ENCODE data around the gene GDPGP1. TPM values are rescaled to one million over a fixed set of nuclear protein-coding genes. Genes with fewer than 3 reads are reported as not detected.

Gene GDPGP1
- total and polyA plus RNA-seq, 9 of the 15 experiments (the other 6 are each of a cell fraction or from before 2014, with no cell fraction given): 0.78 to 6.1 (median 2.8) TPM

DNA sequence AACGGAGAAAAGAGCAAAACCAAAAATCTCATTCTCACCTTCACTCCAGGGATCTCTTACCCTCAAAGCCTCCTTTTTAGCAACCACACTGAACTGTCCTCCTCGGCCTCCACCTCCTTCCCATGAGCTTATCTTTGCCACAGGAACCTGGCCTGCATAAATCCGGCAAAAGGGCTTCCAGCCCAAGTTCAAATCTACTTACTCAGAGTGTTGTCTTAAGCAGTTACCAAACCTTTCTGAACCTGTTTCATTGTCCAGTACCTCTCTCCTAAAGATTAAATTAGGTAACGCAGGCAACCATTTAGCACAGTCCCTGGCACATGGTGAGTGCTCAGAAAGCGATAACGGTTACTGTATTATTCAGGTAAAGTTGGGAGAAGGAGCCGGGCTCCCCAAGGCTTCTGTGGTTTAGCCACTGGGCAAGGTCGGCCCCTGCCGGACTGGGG is 1.0 kb upstream of the GDPGP1 start (continued):
- TF ChIP-seq ZNF121 (CRISPR knock-in tag; conservative IDR thresholded peaks at IDR 0.05) (no peak), YBX1 (IDR thresholded peaks at IDR 0.05) (no peak), ZNF584 (CRISPR knock-in tag; IDR thresholded peaks at IDR 0.05; ENCODE audit: low read depth) (no peak), HMG20B (CRISPR knock-in tag; IDR thresholded peaks at IDR 0.05) (no peak), MBD1 (CRISPR knock-in tag; IDR thresholded peaks at IDR 0.05) (no peak), NR2F6 (CRISPR knock-in tag; IDR thresholded peaks at IDR 0.05) (no peak), RB1 (IDR thresholded peaks at IDR 0.05; ENCODE audit: low read depth) (peak; percentile 40; the same call in 1 of the 2 replicates), SREBF2 (CRISPR knock-in tag; IDR thresholded peaks at IDR 0.05) (no peak), SRSF9 (IDR thresholded peaks at IDR 0.05; ENCODE audit: borderline replicate concordance, low read depth, low read length) (no peak), STAT5A (IDR thresholded peaks at IDR 0.05; ENCODE audit: borderline replicate concordance, low read length) (no peak), SRSF3 (IDR thresholded peaks at IDR 0.05; ENCODE audit: insufficient read depth, low read length) (no peak), ZNF766 (CRISPR knock-in tag; conservative IDR thresholded peaks at IDR 0.05) (no peak), ZNF830 (CRISPR knock-in tag; IDR thresholded peaks at IDR 0.05) (no peak), DEAF1 (CRISPR knock-in tag; IDR thresholded peaks at IDR 0.05) (0 out of 2 replicates have a peak, but pooled peaks have one; percentile 28), ZNF224 (CRISPR knock-in tag; IDR thresholded peaks at IDR 0.05) (no peak)
- TF ChIP-seq, protein P1, sequence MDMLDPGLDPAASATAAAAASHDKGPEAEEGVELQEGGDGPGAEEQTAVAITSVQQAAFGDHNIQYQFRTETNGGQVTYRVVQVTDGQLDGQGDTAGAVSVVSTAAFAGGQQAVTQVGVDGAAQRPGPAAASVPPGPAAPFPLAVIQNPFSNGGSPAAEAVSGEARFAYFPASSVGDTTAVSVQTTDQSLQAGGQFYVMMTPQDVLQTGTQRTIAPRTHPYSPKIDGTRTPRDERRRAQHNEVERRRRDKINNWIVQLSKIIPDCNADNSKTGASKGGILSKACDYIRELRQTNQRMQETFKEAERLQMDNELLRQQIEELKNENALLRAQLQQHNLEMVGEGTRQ (CRISPR knock-in tag; IDR thresholded peaks at IDR 0.05): no peak
- TF ChIP-seq, protein P2, sequence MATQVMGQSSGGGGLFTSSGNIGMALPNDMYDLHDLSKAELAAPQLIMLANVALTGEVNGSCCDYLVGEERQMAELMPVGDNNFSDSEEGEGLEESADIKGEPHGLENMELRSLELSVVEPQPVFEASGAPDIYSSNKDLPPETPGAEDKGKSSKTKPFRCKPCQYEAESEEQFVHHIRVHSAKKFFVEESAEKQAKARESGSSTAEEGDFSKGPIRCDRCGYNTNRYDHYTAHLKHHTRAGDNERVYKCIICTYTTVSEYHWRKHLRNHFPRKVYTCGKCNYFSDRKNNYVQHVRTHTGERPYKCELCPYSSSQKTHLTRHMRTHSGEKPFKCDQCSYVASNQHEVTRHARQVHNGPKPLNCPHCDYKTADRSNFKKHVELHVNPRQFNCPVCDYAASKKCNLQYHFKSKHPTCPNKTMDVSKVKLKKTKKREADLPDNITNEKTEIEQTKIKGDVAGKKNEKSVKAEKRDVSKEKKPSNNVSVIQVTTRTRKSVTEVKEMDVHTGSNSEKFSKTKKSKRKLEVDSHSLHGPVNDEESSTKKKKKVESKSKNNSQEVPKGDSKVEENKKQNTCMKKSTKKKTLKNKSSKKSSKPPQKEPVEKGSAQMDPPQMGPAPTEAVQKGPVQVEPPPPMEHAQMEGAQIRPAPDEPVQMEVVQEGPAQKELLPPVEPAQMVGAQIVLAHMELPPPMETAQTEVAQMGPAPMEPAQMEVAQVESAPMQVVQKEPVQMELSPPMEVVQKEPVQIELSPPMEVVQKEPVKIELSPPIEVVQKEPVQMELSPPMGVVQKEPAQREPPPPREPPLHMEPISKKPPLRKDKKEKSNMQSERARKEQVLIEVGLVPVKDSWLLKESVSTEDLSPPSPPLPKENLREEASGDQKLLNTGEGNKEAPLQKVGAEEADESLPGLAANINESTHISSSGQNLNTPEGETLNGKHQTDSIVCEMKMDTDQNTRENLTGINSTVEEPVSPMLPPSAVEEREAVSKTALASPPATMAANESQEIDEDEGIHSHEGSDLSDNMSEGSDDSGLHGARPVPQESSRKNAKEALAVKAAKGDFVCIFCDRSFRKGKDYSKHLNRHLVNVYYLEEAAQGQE (IDR thresholded peaks at IDR 0.05; ENCODE audit: borderline replicate concordance): peak; percentile 59
- TF ChIP-seq, protein P2 (CRISPR knock-in tag; IDR thresholded peaks at IDR 0.05; ENCODE audit: low read depth): no peak

Data from K562 (cell line).